Stimulated activated naive CD8-positive, alpha-beta T cell treated with anti-CD3 and anti-CD28 coated beads, Interleukin-15, Interleukin-2, amounts not matched to agents 100 ng/mL and 50 ng/mL, for 24 hours (primary cell): ENCODE data around the gene MEGF9.
A peak's percentile ranks its signal among the peaks of the same experiment; 100 is the strongest.

Experiments used
- H3K27ac Mint-ChIP-seq: one replicate; pipeline ENCODE4 v1.8.0; 2021; ENCODE audit warnings: mild to moderate bottlenecking, mixed read lengths
- H3K27me3 Mint-ChIP-seq: one replicate; pipeline ENCODE4 v1.8.0; 2021; ENCODE audit warnings: mixed read lengths
- H3K36me3 Mint-ChIP-seq: one replicate; pipeline ENCODE4 v1.8.0; 2021; ENCODE audit warnings: low read depth, mixed read lengths
- H3K4me1 Mint-ChIP-seq: one replicate; pipeline ENCODE4 v1.8.0; 2021; ENCODE audit warnings: low read depth, mixed read lengths
- H3K4me3 Mint-ChIP-seq: one replicate; pipeline ENCODE4 v1.8.0; 2021; ENCODE audit warnings: mild to moderate bottlenecking, mixed read lengths
- H3K9me3 Mint-ChIP-seq: one replicate; pipeline ENCODE4 v1.8.0; 2021; ENCODE audit warnings: mixed read lengths

The MEGF9 gene

GRCh38 chr9:120579139-120580050, 134.9 kb downstream of the MEGF9 start:
- no peaks in the 10 kb centered on the region for H3K27me3 Mint-ChIP-seq
- H3K4me1 Mint-ChIP-seq, result peaks cover 50% of the 10 kb centered on the region
- H3K27ac Mint-ChIP-seq, result peak overlapping the region; percentile 87

DNA sequence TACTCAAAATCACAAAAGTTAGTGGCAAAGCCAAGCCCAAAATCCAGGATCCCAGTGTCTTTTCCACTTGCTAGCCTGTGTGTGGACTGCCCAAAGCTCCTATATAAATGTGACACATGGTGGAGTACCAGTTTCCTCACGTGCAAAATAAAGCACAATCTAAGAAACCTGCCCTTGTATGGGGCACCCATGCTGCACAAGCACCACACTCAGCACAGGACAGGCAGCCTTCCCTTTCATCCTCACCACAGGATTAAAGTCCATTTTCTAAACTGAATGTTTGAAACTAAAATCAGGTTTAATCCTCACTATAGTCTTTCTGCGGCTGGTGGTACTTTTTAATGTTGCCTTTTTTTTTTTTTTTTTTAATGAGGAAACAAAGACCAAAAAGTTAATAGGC, 139.8 kb downstream of the MEGF9 start:
- Mint-ChIP-seq H3K4me3 (no peak overlapping the region), H3K27ac (no peak overlapping the region), H3K36me3 (peaks cover 32% of the 10 kb centered on the region), H3K27me3 (no peaks in the 10 kb centered on the region), H3K4me1 (peaks cover 30% of the 10 kb centered on the region), H3K9me3 (no peaks in the 10 kb centered on the region)

More at GRCh38 chr9:120579139-120580050, 134.9 kb downstream of the MEGF9 start:
- peaks cover 15% of the 10 kb centered on the region for H3K36me3 Mint-ChIP-seq
- peak overlapping the region; percentile 94 for H3K4me3 Mint-ChIP-seq
- H3K9me3 Mint-ChIP-seq, result no peaks in the 10 kb centered on the region

- H3K36me3 Mint-ChIP-seq, result peaks cover 45% of the 10 kb centered on the region
- H3K27me3 Mint-ChIP-seq, result no peaks in the 10 kb centered on the region
- H3K27ac Mint-ChIP-seq, result no peak overlapping the region
- H3K4me3 Mint-ChIP-seq, result no peak overlapping the region
- no peaks in the 10 kb centered on the region for H3K9me3 Mint-ChIP-seq
- peaks cover 14% of the 10 kb centered on the region for H3K4me1 Mint-ChIP-seq
These were observed 141.8 kb downstream of the MEGF9 start for GRCh38 chr9:120572472-120572871.

DNA sequence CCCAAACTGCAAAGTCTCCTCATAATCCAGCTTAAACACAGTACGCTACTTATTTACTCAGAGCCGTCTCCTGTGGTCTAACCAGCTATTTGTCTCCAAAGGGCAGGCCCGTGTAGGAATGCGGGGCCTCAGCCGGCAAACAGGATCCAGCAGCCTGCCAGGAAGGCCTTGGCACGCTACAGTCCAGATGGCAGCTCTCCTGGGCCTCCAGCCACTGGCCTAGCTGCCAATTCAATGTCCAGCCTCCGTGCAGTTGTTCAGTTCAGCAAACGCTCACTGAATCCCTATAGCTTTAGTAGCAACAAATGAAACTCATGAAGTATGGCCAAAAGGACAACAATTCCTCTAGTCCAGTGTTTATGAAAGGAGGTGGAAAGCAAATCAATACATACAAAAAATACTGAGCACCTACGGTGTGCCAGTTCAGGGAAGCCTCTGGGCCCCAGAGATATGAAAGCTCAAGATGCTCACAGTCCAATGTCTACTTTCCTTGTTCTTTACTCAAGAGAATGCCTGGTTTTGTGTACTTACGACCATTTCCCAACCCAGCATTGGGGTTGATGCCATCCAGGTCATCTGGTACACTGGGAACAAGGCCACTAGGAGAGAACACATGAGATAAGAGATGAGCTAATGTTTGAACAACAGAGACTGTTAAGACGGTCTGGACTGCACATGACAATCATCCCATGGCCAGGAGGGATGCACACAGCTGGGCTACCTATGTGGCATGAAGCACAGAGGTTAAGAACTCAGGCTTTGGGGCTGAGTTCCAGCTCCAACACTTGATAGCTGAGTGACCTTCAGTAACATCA, 142.6 kb downstream of the MEGF9 start:
- H3K27ac Mint-ChIP-seq, result no peak overlapping the region
- no peaks in the 10 kb centered on the region for H3K27me3 Mint-ChIP-seq
- H3K4me1 Mint-ChIP-seq, result peaks cover 11% of the 10 kb centered on the region
- peaks cover 49% of the 10 kb centered on the region for H3K36me3 Mint-ChIP-seq
- no peaks in the 10 kb centered on the region for H3K9me3 Mint-ChIP-seq
- H3K4me3 Mint-ChIP-seq, result no peak overlapping the region

DNA sequence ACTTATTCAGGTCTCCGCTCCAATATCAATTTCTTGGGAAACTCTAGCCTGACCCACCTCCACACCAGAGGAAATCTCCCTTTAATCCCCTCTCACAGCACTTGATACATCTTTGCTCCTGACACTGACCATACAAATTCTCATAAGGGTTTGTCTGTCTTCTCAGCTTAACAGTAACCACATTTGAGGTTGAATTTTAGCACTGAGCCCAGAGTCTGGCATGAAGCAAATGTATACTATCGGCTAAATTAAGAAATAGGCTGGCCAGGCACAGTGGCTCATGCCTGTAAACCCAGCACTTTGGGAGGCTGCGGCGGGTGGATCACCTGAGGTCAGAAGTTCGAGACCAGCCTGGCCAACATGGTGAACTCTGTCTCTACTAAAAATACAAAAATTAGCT, 144.0 kb downstream of the MEGF9 start:
- Mint-ChIP-seq H3K27ac (no peak overlapping the region), H3K4me1 (peaks cover 21% of the 10 kb centered on the region), H3K27me3 (no peaks in the 10 kb centered on the region), H3K4me3 (no peak overlapping the region), H3K9me3 (no peaks in the 10 kb centered on the region), H3K36me3 (peaks cover 54% of the 10 kb centered on the region)

GRCh38 chr9:120569556-120569955, 144.7 kb downstream of the MEGF9 start:
- peaks cover 60% of the 10 kb centered on the region for H3K36me3 Mint-ChIP-seq
- H3K4me3 Mint-ChIP-seq, result no peak overlapping the region
- H3K9me3 Mint-ChIP-seq, result no peaks in the 10 kb centered on the region
- H3K27me3 Mint-ChIP-seq, result no peaks in the 10 kb centered on the region
- H3K27ac Mint-ChIP-seq, result no peak overlapping the region
- H3K4me1 Mint-ChIP-seq, result peaks cover 20% of the 10 kb centered on the region

DNA sequence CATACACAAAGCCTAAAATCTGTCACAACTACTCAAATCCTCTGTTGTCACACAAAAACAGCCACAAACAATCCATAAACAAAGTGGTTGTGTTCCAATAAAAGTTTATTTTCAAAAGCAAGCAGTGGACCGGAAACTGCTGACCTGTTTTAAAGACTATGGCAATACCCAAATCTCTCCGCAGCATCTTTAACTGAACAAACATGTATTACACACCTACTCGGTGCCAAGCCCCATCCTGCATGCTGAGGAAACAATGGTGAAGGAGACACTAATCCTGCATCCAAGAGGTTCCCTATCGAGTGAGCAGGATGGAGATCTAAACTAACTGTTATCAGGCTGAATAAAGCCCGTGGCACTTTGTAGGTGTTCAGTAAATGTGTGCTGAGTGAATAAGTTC, 145.5 kb downstream of the MEGF9 start:
- Mint-ChIP-seq H3K27ac (no peak overlapping the region), H3K9me3 (no peaks in the 10 kb centered on the region), H3K36me3 (peaks cover 65% of the 10 kb centered on the region), H3K4me1 (peaks cover 13% of the 10 kb centered on the region), H3K4me3 (no peak overlapping the region), H3K27me3 (no peaks in the 10 kb centered on the region)

DNA sequence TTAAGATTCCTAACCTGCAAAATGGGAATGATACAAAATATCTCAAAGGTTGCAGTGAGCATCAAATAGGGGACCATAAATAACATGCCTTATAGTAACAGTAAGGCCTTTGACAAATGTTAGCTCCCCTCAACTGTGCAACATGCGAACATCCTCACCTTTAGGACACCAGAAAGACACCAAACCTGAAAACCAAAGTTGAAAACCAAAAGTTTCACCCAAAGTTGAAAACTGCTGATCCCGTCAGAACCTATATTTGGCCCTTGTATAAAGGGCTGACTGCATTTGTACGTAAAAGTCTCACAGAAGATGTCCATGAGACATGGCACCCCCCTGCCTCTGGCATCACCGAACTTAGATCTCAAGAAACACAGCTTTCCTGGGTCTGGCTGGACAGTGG, 146.4 kb downstream of the MEGF9 start:
- H3K36me3 Mint-ChIP-seq, result peaks cover 73% of the 10 kb centered on the region
- no peak overlapping the region for H3K27ac Mint-ChIP-seq
- no peaks in the 10 kb centered on the region for H3K9me3 Mint-ChIP-seq
- peaks cover 13% of the 10 kb centered on the region for H3K4me1 Mint-ChIP-seq
- no peak overlapping the region for H3K4me3 Mint-ChIP-seq
- H3K27me3 Mint-ChIP-seq, result no peaks in the 10 kb centered on the region

DNA sequence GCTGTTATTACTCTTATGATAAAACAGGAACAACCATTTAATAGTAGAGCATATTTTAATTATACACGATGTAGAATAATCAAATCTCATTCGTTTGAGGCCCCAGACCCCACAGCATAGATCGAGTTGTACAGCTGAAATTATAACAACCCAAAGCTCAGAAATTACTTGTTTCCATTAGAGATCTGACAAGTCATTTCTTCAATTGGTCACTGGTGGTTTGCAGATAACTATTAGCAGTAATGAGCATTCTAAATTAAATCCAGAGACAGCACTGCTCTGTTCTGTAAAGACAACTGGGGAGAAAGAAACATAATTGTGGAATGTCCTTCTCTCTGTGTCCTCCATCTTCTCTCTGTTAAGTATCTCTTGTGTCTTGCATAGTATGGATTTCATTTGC, 147.2 kb downstream of the MEGF9 start:
- H3K4me1 Mint-ChIP-seq, result peaks cover 13% of the 10 kb centered on the region
- no peaks in the 10 kb centered on the region for H3K27me3 Mint-ChIP-seq
- no peak overlapping the region for H3K27ac Mint-ChIP-seq
- peaks cover 81% of the 10 kb centered on the region for H3K36me3 Mint-ChIP-seq
- no peak overlapping the region for H3K4me3 Mint-ChIP-seq
- H3K9me3 Mint-ChIP-seq, result no peaks in the 10 kb centered on the region

DNA sequence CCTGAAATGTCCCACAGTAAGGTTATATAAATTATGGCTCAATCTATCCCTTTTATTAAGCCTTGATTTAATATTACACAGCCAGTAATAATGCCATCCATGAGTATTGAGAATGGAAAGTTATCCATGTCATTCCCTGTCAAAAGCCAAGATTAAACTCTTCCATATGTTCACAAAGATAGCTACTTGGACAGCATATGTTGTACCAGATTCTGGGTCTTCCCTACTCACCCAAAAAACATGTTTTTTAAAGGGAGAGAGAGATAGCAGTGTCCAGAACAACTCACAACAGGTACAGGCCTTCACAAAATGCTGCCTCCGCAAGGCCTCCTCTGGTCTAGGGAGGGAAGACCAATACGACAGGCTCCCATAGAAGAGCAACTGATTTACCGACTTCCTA, 149.7 kb downstream of the MEGF9 start:
- no peak overlapping the region for H3K27ac Mint-ChIP-seq
- H3K4me1 Mint-ChIP-seq, result peaks cover 13% of the 10 kb centered on the region
- peaks cover 78% of the 10 kb centered on the region for H3K36me3 Mint-ChIP-seq
- H3K4me3 Mint-ChIP-seq, result no peak overlapping the region
- no peaks in the 10 kb centered on the region for H3K9me3 Mint-ChIP-seq
- H3K27me3 Mint-ChIP-seq, result no peaks in the 10 kb centered on the region

GRCh38 chr9:120562861-120563443, 151.3 kb downstream of the MEGF9 start:
- Mint-ChIP-seq H3K4me3 (no peak overlapping the region), H3K27me3 (no peaks in the 10 kb centered on the region), H3K36me3 (peaks cover 73% of the 10 kb centered on the region), H3K27ac (no peak overlapping the region), H3K4me1 (peaks cover 19% of the 10 kb centered on the region), H3K9me3 (no peaks in the 10 kb centered on the region)

DNA sequence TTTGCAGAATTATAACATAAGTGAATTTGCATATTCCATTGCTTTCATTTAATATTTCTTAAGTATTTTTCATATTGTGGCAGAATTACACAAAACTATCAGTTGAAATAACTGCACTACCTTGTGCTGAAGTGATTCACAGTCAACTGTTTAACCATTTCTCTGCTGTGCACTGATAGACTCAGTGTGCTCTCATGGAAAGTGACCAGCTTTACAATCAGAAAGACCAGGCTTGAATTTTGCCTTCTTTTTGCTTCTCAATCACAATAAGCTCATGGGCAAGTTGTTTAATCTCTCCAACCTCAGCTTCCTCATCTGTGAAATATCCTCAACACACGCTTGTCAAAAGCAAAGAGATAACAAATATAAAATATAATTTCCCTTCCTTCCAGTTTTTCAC, 152.6 kb downstream of the MEGF9 start:
- Mint-ChIP-seq H3K4me1 (peaks cover 19% of the 10 kb centered on the region), H3K27me3 (no peaks in the 10 kb centered on the region), H3K36me3 (peaks cover 62% of the 10 kb centered on the region), H3K27ac (no peak overlapping the region), H3K4me3 (no peak overlapping the region), H3K9me3 (no peaks in the 10 kb centered on the region)

GRCh38 chr9:120559546-120559945, 154.7 kb downstream of the MEGF9 start:
- H3K36me3 Mint-ChIP-seq, result peaks cover 55% of the 10 kb centered on the region
- H3K27me3 Mint-ChIP-seq, result no peaks in the 10 kb centered on the region
- no peak overlapping the region for H3K27ac Mint-ChIP-seq
- no peaks in the 10 kb centered on the region for H3K9me3 Mint-ChIP-seq
- H3K4me1 Mint-ChIP-seq, result peaks cover 12% of the 10 kb centered on the region
- no peak overlapping the region for H3K4me3 Mint-ChIP-seq

- peaks cover 55% of the 10 kb centered on the region for H3K36me3 Mint-ChIP-seq
- H3K27ac Mint-ChIP-seq, result peak overlapping the region; percentile 64
- no peak overlapping the region for H3K4me3 Mint-ChIP-seq
- no peaks in the 10 kb centered on the region for H3K9me3 Mint-ChIP-seq
- H3K27me3 Mint-ChIP-seq, result no peaks in the 10 kb centered on the region
- H3K4me1 Mint-ChIP-seq, result peaks cover 12% of the 10 kb centered on the region
These were observed 155.8 kb downstream of the MEGF9 start for GRCh38 chr9:120558454-120558853.

DNA sequence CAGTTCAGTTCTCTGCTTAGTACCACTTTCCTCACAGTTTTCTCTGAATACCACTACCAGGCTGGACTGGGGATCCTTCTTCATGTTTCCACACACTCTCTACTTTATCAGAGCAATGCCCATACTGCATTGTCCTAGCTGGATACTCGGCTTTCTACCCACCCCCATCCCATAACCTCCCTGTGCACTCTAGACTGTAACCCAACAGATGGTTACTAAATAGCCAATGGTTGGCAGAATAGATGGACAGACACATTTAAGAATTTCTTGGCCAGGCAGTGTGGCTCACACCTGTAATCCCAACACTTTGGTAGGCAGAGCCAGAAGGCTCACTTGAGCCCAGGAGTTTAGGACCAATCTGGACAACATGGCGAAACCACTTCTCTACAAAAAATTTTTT, 157.1 kb downstream of the MEGF9 start:
- no peaks in the 10 kb centered on the region for H3K27me3 Mint-ChIP-seq
- peaks cover 12% of the 10 kb centered on the region for H3K4me1 Mint-ChIP-seq
- no peak overlapping the region for H3K4me3 Mint-ChIP-seq
- H3K27ac Mint-ChIP-seq, result no peak overlapping the region
- no peaks in the 10 kb centered on the region for H3K9me3 Mint-ChIP-seq
- peaks cover 56% of the 10 kb centered on the region for H3K36me3 Mint-ChIP-seq
